Camera-type eye (tissue), 1 donor: ENCODE measurements around the gene GBF1. TPM values are rescaled to one million over a fixed set of nuclear protein-coding genes. Genes with fewer than 3 reads are reported as not detected.

Experiments
- total RNA-seq: library from RNA; depleted of rRNA; stranded (reverse); fragments of >200 nt; gene quantifications from one replicate; pipeline ENCODE4 v1.2.3, GENCODE V29; 2014

The GBF1 gene
- total RNA-seq: 46.9 TPM

DNA sequence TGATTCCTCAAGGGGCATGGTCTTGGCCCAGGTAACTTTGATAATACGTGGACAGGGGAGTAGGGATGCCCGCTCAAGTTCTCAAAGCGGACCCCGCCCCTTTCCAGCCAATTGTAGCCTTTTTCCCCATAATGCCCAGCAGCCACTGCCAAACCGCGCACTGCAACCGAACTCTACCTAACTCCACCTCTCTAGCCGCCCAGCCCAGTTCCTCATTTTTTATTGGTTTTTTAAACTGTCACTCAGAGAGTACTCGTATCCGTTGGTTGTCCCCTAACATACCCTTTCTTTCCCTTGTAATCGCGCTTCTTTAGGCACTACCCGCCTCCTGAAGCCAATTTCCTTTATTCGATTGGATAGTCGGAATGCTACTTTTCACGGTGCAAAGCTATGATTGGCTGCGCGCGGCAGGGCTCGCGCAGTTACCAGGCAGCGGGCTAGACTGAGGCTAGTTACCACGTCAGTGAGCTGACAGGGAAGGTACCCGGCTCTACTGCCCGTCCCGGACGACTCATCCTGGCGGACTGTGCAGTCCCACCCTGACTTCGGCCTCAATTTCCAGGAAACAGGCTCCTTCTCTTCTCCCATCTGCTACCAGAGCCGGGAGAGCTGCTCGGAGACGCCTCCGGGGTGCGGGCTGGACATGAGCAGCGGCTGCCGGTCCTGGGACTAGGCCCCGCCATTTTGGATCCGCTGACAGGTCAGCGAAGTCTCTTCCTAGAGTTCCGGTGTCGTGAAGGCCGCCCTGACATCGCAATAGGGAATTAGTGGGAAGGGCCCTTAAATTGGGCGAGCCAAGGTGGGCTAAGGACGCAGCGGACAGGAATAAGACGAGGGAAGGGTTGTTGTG is at the start of gene GBF1:
Gene GBF1, plus strand, starts transcription at position 451 of the 850 bp plus-strand sequence. CDS start 13,407 bp downstream, outside the sequence.

DNA sequence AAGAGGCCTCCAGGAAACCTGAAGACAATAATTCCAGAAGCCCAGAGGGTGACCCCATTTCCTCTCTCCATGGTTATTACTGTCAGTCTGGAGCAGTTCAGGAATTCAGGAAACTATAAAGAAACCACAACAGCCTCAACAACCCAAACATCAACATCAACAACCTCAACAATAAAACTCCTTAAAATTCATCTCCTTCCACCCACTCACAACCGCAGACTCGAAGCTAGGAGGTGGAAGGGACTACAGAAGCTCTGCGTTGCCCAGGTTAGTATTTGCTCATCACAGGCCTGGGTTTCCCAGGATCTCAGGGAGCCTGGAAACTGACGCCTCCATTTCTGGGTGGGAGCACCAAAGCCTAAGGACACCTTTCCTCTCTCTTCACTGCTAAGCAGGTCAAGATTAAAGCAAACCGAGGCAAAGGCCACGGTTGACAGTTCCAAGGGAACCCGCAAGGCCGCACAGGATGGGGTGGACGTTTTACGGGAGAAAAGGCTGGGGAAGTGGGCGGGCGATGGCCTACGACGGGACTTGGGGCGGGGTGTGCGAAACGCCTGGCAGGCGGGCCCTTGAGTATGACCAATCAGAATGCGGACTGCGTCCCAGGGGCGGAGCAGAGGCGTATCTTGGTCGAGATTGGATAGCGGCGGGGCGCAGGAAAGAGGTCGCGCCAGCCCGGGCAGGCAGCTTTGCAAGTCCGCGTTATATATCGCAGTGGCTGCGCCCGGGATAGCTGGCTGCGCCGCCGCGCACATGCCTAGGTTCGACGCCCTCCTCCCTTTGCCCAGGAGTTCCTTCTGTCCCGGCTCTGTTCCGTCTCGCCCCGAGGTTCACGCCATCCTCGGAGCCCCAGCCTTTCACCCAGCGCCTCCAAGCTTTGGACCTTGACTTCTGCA is 19.4 kb upstream of the GBF1 start, which contains the start of gene ELOVL3:
Gene ELOVL3, plus strand, starts transcription at position 654 of the 896 bp plus-strand sequence. CDS start 250 bp downstream, outside the sequence.

GRCh38 chr10:102241444-102242117 is 3.8 kb upstream of the GBF1 start, which contains the start of gene PITX3:
Gene PITX3, minus strand, starts transcription at chr10:102241512. Its CDS starts 9,432 bp downstream, at chr10:102232080.

DNA sequence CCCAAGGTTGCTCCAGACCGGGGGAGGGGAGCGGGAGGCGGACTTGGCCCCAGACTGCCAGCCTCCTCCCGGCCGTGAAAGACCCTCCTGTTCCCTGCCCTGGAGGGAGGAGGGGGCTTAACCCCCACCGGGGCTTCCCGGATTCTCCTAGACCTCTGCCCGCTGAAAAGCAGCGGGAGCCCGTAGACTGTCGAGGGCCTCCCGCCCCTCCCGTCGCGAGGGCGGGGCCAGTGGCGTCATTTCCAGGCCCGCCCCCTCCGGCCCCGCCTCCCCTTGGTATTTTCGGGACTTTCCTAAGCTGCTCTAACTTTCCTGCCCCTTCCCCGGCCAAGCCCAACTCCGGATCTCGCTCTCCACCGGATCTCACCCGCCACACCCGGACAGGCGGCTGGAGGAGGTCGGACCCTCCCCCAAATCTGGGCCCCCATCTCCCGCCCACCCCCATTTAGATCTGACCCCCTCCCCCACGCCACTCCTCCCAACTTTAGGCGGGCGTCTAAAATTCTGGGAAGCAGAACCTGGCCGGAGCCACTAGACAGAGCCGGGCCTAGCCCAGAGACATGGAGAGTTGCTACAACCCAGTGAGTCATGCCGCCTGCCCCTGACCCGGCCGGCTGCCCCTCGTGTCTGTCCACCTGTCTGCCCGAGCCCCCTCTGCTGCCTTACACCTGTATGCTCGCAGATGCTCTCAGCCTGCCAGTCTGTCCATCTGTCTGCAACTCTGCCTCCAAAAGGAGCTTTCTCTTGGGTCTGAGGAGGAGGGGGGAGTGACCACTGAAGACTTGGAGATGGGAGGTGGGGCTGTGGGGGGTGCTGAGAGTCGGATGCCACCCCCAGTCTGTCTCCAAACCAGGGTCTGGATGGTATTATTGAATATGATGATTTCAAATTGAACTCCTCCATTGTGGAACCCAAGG is 150.3 kb downstream of the GBF1 start, which contains the start of gene NFKB2:
Gene NFKB2, plus strand, starts transcription at position 306 of the 917 bp plus-strand sequence. Its CDS starts 255 bp downstream, at position 561.

DNA sequence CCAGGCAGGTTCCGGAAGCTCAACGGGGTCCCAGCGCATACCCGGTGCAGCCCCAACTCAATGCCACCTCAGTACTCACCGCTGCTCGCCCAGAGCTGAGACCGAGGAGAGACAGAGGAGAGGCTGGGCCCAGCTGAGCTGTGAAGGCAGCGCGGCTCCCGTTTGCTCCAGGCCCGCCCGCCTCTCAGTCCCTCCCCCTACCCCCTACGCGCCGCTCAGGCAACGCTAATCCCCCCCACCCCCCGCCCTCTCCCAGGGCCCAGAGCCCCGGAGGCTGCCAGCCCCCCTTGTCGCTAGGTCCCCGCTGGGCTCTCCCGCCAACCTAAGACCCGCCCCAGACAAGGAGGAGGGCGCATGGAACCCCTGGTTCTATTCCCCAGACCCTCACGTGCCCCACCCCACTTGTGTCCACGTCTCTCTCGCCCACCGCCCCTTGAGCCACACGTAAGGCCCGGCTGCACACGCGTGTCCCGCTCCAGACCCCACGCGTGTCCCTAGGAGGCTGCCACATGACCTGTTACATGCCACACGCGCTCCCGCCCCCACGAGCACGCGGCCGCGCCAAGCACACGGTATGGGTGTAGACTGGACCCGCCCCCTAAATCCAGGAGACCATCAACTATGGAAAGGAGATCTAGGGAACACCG is 173.4 kb downstream of the GBF1 start, which contains the start of gene PSD:
Gene PSD, minus strand, starts transcription at position 164 of the 647 bp plus-strand sequence. CDS start 1,747 bp downstream, outside the sequence.

GRCh38 chr10:102420714-102421506 is 175.6 kb downstream of the GBF1 start, which contains the start of gene FBXL15:
Gene FBXL15, plus strand, starts transcription at chr10:102420836. Its CDS starts 294 bp downstream, at chr10:102421130.

Other genes starting within 250 kb of the GBF1 start
- gene ARMH3, start 189.4 kb upstream of the GBF1 start, total RNA-seq: 25.2 TPM
- gene HPS6, start 180.2 kb upstream of the GBF1 start, total RNA-seq: 20.0 TPM
- 78.5 TPM for gene LDB1, start 125.2 kb upstream of the GBF1 start, total RNA-seq
- gene PPRC1, start 112.5 kb upstream of the GBF1 start, total RNA-seq: 18.4 TPM
- 42.1 TPM for gene NOLC1, start 93.1 kb upstream of the GBF1 start, total RNA-seq
- 0.66 TPM for gene ELOVL3, start 19.2 kb upstream of the GBF1 start, total RNA-seq
- gene PITX3, start 4.0 kb upstream of the GBF1 start, total RNA-seq: 2.1 TPM
- 16.2 TPM for gene NFKB2, start 150.2 kb downstream of the GBF1 start, total RNA-seq
- 49.2 TPM for gene PSD, start 173.3 kb downstream of the GBF1 start, total RNA-seq
- 18.9 TPM for gene FBXL15, start 175.3 kb downstream of the GBF1 start, total RNA-seq
- gene CUEDC2, start 187.0 kb downstream of the GBF1 start, total RNA-seq: 58.9 TPM
- 0.93 TPM for gene C10orf95, start 206.0 kb downstream of the GBF1 start, total RNA-seq